ENCODE data around the gene SGCE.

GRCh38 chr7:94676431-94676830 is 20.5 kb upstream of the SGCE start:
- TF ChIP-seq HOXC10 (CRISPR knock-in tag; IDR thresholded peaks at IDR 0.05), result no peak
- TF ChIP-seq, protein P1, sequence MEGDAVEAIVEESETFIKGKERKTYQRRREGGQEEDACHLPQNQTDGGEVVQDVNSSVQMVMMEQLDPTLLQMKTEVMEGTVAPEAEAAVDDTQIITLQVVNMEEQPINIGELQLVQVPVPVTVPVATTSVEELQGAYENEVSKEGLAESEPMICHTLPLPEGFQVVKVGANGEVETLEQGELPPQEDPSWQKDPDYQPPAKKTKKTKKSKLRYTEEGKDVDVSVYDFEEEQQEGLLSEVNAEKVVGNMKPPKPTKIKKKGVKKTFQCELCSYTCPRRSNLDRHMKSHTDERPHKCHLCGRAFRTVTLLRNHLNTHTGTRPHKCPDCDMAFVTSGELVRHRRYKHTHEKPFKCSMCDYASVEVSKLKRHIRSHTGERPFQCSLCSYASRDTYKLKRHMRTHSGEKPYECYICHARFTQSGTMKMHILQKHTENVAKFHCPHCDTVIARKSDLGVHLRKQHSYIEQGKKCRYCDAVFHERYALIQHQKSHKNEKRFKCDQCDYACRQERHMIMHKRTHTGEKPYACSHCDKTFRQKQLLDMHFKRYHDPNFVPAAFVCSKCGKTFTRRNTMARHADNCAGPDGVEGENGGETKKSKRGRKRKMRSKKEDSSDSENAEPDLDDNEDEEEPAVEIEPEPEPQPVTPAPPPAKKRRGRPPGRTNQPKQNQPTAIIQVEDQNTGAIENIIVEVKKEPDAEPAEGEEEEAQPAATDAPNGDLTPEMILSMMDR (tag by site-specific recombination; IDR thresholded peaks at IDR 0.05), result no peak
- TF ChIP-seq TRIM28 (IDR thresholded peaks at IDR 0.05; ENCODE audit: borderline replicate concordance, low read length), result no peak
- no peak for TF ChIP-seq ZBTB21 (tag by site-specific recombination; IDR thresholded peaks at IDR 0.05)
- TF ChIP-seq PRDM4 (tag by site-specific recombination; IDR thresholded peaks at IDR 0.05), result no peak
- TF ChIP-seq PATZ1 (tag by site-specific recombination; IDR thresholded peaks at IDR 0.05), result no peak
- TF ChIP-seq, protein P2, sequence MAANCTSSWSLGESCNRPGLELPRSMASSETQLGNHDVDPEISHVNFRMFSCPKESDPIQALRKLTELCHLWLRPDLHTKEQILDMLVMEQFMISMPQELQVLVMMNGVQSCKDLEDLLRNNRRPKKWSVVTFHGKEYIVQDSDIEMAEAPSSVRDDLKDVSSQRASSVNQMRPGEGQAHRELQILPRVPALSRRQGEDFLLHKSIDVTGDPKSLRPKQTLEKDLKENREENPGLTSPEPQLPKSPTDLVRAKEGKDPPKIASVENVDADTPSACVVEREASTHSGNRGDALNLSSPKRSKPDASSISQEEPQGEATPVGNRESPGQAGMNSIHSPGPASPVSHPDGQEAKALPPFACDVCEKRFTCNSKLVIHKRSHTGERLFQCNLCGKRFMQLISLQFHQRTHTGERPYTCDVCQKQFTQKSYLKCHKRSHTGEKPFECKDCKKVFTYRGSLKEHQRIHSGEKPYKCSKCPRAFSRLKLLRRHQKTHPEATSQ (tag by site-specific recombination; IDR thresholded peaks at IDR 0.05), result no peak
- no peak for TF ChIP-seq ZNF561 (tag by site-specific recombination; IDR thresholded peaks at IDR 0.05; ENCODE audit: borderline replicate concordance)
- no peak for TF ChIP-seq ZNF221 (tag by site-specific recombination; IDR thresholded peaks at IDR 0.05; ENCODE audit: borderline replicate concordance)
- no peak for TF ChIP-seq PRDM6 (tag by site-specific recombination; IDR thresholded peaks at IDR 0.05)
- TF ChIP-seq ZNF501 (tag by site-specific recombination; IDR thresholded peaks at IDR 0.05), result no peak
- TF ChIP-seq ZBTB17 (tag by site-specific recombination; IDR thresholded peaks at IDR 0.05), result no peak
- TF ChIP-seq ZBTB44 (tag by site-specific recombination; IDR thresholded peaks at IDR 0.05), result no peak

Data from HEK293 (cell line).